HG03097 (cell line): Measurements from ENCODE around the gene MEST.
"Not testable (repeated sequence)": the region's sequence is repeated elsewhere in the genome, so short reads cannot be mapped to it uniquely, and the experiment has no call there.

Experiments
- ATAC-seq: cut with Tn5 transposase; IDR thresholded peaks from one replicate; pipeline ENCODE4 v1.9.1; 2021; ENCODE audit not compliant: unreplicated experiment, low FRiP score

The MEST gene, protein sequence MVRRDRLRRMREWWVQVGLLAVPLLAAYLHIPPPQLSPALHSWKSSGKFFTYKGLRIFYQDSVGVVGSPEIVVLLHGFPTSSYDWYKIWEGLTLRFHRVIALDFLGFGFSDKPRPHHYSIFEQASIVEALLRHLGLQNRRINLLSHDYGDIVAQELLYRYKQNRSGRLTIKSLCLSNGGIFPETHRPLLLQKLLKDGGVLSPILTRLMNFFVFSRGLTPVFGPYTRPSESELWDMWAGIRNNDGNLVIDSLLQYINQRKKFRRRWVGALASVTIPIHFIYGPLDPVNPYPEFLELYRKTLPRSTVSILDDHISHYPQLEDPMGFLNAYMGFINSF

DNA sequence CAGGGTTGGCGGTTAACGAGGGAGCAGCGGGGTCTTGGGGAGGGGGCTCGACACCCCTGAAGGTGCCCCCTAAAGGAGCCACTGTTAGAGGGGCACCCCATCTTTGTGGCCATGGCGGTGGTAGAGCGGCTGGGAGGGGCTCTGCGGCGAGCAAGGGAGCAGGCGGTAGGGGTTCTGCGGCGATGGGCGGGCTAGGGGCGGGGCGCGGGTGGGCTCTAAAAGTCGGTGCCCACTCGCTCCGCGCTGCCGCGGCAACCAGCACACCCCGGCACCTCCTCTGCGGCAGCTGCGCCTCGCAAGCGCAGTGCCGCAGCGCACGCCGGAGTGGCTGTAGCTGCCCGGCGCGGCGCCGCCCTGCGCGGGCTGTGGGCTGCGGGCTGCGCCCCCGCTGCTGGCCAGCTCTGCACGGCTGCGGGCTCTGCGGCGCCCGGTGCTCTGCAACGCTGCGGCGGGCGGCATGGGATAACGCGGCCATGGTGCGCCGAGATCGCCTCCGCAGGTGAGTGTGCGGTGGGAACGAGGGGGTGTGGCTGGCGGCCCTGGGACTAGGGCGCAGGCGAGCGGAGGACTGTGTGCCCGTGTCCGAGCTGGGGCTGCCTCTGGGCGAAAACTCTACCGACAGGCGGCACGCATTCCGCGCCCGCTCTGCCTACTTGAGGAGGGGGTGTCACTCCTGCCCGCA is at the start of gene MEST:
Gene MEST, plus strand, starts transcription at position 245 of the 682 bp plus-strand sequence. Its CDS starts 229 bp downstream, at position 474.
- ATAC-seq, result no peak

DNA sequence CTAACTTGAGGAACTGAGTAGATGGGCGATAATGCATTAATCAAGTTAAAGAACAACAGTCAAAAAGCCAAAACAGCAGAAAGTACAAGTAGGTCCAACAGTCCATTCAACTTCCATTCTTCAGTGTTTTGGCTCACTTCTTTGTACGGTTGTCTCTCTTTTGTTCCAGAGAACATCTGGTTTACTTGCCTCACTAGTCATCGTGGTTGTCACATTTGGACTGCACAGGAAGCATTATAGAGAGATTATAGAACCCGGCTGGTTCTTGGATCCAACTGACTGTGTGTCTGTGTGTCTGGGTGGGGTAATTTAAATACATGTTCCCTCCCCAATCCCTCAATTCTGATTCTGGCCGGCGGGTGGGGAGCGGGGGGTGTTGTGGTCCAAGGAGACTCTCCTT is 49.3 kb upstream of the MEST start:
- ATAC-seq, result no peak

DNA sequence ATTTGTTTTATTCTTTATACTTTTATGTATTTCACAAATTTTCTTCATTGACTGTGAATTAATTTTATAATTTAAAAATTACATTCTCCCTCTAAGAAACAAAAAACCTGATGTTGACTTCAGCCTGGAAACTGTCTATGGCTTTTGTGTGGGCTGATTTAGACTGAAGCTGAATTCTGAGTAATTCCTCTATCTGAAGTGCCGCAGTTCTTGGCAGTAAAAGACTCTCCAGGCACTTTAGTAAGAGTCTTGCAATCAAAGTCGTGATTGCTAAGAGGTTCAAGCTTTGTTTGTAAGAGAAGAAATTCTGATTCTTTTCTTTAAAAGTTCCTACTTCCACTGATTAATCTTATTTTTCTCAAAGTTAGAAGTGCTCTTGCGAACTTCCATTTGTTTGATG is 47.7 kb upstream of the MEST start:
- no peak for ATAC-seq

DNA sequence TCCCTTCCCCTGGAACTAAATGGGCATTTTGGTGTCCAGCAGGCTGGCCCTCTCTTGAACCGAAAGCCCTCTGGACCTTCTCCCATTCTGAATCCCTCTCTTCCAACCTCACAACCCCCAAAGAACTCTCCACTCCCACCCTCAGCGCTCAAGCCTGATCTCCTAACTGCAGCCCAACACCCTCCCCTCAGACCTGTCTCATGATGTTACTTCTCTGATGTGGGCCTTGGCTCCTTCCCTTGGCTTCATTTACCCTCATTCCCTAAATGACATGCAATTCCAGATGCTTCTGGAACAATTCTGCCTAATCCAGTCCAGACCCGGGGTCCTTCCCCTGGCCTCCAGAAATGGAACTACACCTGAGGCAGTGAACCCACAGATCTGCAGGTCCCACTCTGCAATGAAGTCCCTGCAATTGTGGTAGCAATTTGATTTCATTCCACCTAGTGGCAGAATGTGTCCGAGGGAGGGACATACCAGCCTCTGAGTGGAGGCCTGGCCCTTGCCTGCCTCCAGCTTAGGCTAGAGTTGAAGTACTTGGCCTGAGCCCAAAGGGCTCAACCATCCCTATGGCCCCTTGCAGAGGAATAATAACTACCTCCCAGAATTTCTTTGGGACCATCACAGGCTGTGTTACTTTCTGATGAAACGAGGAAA is 47.0 kb upstream of the MEST start:
- no peak for ATAC-seq

- ATAC-seq, result no peak
Measured at GRCh38 chr7:130446259-130446658, 45.6 kb upstream of the MEST start.

- not testable (repeated sequence) for ATAC-seq
Measured at GRCh38 chr7:130451344-130451743, 40.5 kb upstream of the MEST start.

DNA sequence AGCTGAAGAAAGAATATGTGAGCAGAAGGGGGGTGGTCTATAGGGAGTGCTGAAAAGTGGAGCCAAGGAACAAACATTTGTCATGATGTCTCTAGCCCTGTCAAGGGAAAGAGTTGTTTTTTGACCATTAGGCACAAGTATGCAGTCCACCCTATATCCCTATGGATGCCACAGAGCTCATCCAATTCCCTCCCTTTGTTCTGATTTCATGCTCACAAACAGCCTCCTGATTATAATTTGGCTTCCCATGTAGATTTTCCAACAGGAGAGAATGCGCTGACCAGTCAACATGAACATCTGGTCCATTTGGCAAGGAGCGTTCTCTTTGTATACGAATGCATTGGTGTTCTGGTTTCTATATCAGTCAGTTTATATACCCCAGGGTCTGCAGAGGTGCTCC is 38.9 kb upstream of the MEST start:
- ATAC-seq, result no peak

DNA sequence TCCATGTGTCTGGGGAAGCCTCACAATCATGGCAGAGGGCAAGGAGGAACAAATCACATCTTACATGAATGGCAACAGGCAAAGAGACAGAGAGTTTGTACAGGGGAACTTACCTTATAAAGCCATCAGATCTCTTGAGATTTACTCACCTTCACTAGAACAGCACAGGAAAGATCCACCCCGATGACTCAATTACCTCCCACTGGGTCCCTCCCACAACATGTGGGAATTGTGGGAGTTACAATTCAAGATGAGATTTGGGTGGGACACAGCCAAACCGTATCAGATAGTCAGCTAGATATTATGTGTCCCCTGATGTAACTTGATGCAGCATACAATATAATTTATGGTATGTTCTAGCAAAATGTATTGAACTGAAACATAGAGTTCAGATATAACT is 36.9 kb upstream of the MEST start:
- no peak for ATAC-seq

GRCh38 chr7:130458257-130458656 is 33.6 kb upstream of the MEST start:
- ATAC-seq, result no peak

GRCh38 chr7:130461272-130461671 is 30.6 kb upstream of the MEST start:
- no peak for ATAC-seq

GRCh38 chr7:130463553-130464434 is 28.1 kb upstream of the MEST start:
- ATAC-seq, result no peak

- ATAC-seq, result no peak
Measured at GRCh38 chr7:130468612-130469011, 23.3 kb upstream of the MEST start.

GRCh38 chr7:130471974-130472373 is 19.9 kb upstream of the MEST start:
- no peak for ATAC-seq

GRCh38 chr7:130473289-130473688 is 18.6 kb upstream of the MEST start:
- no peak for ATAC-seq

DNA sequence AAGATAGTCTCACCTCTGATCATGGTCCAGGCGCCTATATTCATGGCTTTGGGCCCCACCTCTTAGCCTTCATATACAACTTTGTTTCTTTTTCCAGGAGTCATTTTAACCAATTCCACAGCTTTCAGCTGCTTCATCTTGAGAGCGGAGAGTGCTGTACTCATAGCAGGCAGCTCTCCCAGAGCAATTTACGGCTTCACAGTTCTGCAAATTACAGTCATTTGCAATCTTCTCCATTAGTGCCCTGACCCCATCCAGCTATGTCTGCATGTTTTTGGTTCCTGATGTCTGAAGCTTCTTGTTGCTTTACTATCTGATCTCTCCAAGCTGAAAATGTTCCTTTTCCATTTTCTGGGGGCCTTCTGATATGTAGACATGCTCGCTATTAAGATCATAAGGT is 18.0 kb upstream of the MEST start:
- no peak for ATAC-seq

DNA sequence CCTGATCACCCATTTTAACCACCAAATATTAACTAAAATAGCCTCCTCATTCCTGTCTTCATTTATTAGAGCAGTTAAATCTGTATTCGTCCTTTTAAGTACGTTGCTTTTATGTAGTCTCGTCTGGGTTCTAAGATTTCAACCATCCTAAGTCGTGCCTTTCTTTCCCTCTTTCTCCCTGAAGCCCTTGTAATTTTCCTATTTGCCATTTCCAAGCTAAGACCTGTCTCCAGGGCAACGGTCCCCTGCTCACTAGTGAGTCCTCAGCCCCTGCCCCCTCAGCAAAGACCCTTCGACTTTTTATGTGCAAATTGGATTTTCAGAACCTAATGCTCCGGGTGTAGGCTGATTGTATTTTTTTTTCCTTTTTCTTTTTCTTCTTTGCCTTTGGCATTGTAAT is 16.1 kb upstream of the MEST start:
- no peak for ATAC-seq

- peak; percentile 56 for ATAC-seq
Measured at GRCh38 chr7:130476297-130477150, 15.4 kb upstream of the MEST start.

DNA sequence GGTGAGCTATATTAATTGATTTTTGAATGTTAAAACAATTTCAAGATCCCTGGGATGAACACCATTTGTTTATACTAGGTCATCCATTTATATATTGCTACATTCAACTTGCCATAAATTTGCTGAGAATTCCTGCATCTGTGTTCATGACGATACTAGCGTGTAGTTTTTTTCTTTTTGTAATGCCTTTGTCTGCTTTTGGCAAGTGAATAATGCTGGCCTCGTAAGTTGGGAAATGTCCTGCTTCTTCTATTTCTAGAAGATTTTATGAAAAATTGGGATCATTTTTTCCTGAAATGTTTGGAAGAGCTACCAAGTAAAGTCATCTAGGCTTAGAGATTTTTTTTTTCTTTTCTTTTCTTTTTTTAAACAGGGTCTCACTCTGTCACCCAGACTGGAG is 12.9 kb upstream of the MEST start:
- ATAC-seq, result no peak

DNA sequence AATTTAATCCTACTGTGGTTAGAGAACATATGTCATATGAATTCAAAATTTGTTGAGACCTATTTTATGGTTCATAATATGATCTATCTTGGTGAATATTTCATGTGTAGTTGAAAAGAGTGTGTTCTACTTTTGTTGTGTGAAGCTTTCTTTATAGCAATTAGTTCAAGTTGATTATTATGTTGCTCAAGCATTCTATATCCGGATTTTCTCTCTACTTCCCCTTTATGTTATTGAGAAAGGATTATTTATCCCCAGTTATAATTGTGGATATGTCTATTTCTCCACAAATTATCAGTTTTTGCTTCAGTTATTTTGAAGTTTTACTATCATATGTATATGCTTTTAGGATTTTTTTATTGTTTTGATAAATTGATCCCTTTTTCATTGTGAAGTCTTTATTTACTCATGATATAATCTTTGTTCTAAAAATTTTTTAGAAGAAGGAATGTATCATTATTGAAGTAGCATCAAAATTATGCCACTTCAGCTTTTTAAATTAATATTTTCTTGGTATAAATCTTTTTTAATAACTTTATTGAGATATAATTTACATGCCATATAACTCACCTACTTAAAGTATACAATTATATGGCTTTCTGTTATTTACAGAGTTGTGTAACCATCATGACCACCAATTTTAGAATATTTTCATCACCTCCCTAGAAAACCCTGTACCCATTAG is 12.0 kb upstream of the MEST start:
- ATAC-seq, result no peak
